Measurements from ENCODE around the gene PLCXD1.

PLCXD1 gene

GRCh38 chrX:352582-353314 is 71.6 kb downstream of the PLCXD1 start:
- TF ChIP-seq OSR1 (CRISPR knock-in tag; IDR thresholded peaks at IDR 0.05) (no peak), PPARA (CRISPR knock-in tag; IDR thresholded peaks at IDR 0.05; ENCODE audit: borderline replicate concordance) (no peak), POU6F1 (CRISPR knock-in tag; IDR thresholded peaks at IDR 0.05; ENCODE audit: borderline replicate concordance, low read depth) (no peak), PATZ1 (CRISPR knock-in tag; IDR thresholded peaks at IDR 0.05; ENCODE audit: borderline replicate concordance) (no peak), ZFP30 (CRISPR knock-in tag; IDR thresholded peaks at IDR 0.05) (no peak), ESRRG (CRISPR knock-in tag; IDR thresholded peaks at IDR 0.05) (no peak), TSHZ2 (CRISPR knock-in tag; IDR thresholded peaks at IDR 0.05) (no peak), TOX (CRISPR knock-in tag; IDR thresholded peaks at IDR 0.05; ENCODE audit: borderline replicate concordance) (no peak), GLIS3 (CRISPR knock-in tag; IDR thresholded peaks at IDR 0.05) (no peak), ISL1 (CRISPR knock-in tag; IDR thresholded peaks at IDR 0.05) (no peak), BACH2 (CRISPR knock-in tag; IDR thresholded peaks at IDR 0.05; ENCODE audit: borderline replicate concordance) (no peak), RARB (CRISPR knock-in tag; IDR thresholded peaks at IDR 0.05) (no peak), CSDC2 (CRISPR knock-in tag; IDR thresholded peaks at IDR 0.05) (no peak), TCF4 (CRISPR knock-in tag; IDR thresholded peaks at IDR 0.05; ENCODE audit: borderline replicate concordance) (no peak), ZFP3 (CRISPR knock-in tag; IDR thresholded peaks at IDR 0.05) (no peak), CSRNP3 (CRISPR knock-in tag; IDR thresholded peaks at IDR 0.05) (no peak)

More at GRCh38 chrX:352582-353314, 71.6 kb downstream of the PLCXD1 start:
- ATAC-seq = no peak
